Stimulated activated CD4-positive, alpha-beta T cell treated with anti-CD3 and anti-CD28 coated beads, Interleukin-15, amount 100 ng/mL, for 1 hour (primary cell): ENCODE results near the gene ACO1.

Experiments
- DNase-seq, 2 donors: peaks; one replicate each; pipeline ENCODE4 v3.0.0-alpha.2; 2020; ENCODE audit warnings: low read depth in 1 of 2, low spot score in 1 of 2

ACO1 gene

GRCh38 chr9:32382565-32383320 lies 1.7 kb upstream of the ACO1 start:
- DNase-seq = no peak

DNA sequence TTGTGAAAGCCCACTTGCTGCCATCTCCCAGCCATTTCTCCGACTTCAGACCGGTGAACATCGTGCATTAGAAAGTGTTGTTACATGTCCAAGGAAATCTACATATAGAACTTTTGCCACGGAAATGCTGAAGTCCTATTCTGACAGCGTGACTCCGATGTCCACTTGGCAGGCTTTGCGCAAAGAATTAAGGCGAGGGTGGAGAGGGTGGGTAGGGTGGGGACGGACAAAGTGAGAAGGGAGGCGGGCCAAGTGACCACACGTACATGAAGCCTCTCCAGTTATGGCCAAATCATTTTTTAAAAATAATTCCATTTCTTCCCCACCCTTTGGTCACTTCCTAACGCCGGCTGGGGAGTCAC lies 460 bp upstream of the ACO1 start:
- no peak for DNase-seq

GRCh38 chr9:32385152-32385884 lies 875 bp downstream of the ACO1 start:
- DNase-seq = no peak

DNA sequence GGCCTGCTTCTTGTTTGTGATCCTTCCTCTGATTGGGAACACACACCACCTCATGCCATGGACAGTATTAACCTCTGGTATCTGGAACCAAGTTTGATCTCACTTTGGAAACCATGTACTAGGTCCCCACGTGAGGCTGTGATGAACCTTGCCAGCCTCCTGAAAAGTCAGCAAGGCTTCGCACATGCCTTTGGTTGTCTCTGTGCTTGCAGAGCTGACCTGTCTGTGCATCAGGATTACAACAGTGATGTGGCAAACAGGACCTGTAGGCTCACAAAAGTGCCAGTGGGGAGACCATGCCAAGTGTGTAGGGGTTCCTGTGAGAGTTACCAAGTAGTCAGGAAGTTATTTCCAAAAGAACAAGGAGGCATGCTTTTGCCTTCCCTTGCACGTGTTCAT lies 1.4 kb downstream of the ACO1 start:
- DNase-seq = no peak

GRCh38 chr9:32387256-32387655 lies 2.8 kb downstream of the ACO1 start:
- no peak for DNase-seq

- DNase-seq = no peak
Observed at GRCh38 chr9:32389365-32389764, 4.9 kb downstream of the ACO1 start.

DNA sequence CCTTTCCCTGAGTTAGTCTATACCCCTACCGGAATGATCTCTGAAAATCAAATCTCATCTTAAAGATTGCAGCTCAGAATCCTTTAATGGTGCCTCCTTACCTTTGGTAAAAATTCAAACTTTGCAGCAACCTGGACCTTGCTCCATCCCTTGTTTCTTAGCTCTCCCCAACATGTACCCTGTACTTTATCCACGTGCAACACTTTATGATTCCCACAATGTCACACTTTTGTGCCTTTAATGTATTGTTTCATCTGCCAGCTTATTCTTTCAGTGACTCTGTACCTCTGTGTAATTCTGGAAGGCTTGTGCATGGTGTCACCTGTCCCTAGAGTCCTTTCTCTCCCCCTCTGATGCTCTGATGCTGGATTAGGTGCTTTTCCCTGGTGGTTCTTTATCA lies 9.5 kb downstream of the ACO1 start:
- DNase-seq = no peak

GRCh38 chr9:32394381-32395049 lies 10.1 kb downstream of the ACO1 start:
- DNase-seq = no peak

- DNase-seq = no peak
Observed at GRCh38 chr9:32395510-32396216, 11.2 kb downstream of the ACO1 start.

DNA sequence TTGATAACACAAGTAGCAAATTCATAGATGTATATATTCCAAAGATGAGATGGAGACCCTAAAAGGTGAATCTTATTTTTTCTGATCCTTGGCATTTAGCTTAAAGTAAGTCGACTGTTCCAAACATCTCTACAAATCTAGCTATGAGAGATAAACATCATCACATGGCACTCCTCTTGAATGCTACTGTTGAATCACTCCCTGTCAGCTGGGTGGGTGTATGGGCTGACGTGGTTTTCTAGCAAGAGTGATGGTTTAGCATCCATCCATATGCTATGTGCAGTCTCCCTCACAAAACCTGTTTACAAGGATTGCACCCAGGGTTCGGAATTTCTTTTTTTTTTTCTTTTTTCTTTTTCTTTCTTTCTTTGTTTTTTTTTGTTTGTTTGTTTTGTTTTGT lies 13.8 kb downstream of the ACO1 start:
- DNase-seq = no peak

DNA sequence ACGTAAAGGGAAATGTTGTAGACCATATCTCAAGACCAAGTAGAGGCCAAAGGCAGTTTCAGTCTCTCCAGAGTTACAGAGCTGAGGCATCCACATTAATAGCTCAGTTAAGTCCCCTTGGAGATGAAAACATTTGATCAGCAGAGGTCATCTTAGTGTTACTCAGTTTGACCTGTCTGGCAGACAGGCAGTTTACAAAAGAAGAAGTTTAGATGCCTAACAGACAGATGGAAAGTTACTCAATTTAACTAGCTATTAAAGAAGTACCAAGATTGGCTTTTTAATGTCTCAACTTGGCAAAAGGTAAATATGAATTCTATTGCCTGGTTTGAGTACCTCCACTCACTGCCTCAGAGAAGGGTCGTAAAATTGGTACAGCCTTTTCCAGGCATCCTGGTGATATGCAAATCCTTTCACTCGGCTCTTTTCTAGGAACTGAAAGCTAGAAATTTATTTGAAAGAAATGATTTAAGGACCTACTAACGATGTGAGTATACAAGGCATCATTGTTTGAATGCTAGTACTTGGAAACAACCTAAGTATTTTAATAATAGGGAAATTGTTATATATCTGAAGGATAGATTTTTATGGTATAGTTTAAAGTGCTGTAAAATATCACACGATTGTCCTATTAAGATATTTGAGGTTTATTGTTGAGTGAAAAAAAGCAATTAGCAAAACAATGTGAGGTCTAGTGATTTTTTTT lies 14.8 kb downstream of the ACO1 start:
- no peak for DNase-seq

DNA sequence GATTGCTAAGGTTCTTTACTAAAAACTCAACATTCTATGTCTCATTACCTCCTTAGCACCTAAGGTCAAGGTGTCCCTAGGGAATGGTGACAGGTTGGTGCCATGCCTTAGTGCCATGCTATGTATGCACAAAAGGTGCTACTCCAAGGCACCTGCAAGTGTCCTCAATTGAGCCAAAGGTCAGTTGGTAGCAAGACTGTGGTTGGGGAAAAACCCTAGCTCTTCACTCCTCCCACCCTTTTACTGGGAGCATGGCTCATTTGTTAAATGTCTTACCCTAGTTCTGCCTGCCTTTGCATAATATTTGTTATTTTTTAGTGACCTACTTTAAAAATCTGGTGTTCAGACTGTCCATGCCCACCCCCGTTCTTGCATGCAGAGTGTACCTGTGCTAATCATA lies 17.0 kb downstream of the ACO1 start:
- no peak for DNase-seq

DNA sequence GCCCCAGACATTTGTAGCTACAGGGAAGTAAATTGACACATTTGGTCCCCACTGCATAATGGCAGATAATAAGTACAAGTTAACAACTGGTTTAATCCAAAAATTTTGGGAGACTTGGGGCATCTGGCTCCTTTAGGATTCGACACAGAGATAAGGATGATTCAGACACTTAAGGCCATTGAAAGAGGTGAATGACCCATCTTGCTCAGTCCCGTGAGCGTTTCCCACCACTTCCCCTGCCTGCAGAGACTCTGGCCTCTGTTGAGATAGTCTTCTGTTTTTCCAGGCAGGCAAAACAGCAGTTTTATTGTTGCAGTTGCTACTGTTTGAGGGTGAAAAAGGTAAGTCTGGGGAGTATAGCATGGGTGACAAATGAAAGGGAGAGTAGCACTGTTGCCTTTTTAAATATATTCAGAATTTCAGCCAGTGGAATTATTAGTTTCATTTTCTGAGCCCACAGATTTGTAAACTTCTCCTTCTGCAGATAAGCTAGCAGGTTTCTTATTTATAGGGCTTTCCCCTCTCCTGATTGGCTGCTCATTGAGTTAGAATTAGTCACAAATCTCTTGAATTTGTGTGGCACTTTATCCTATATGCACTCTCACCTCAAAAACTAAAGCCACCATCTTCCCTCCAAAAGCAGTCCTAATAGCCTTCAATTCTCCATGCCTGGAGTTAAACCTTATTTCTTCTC lies 19.3 kb downstream of the ACO1 start:
- DNase-seq = no peak

- DNase-seq = no peak
Observed at GRCh38 chr9:32404402-32404801, 20.0 kb downstream of the ACO1 start.

- no peak for DNase-seq
Observed at GRCh38 chr9:32404856-32405255, 20.4 kb downstream of the ACO1 start.

DNA sequence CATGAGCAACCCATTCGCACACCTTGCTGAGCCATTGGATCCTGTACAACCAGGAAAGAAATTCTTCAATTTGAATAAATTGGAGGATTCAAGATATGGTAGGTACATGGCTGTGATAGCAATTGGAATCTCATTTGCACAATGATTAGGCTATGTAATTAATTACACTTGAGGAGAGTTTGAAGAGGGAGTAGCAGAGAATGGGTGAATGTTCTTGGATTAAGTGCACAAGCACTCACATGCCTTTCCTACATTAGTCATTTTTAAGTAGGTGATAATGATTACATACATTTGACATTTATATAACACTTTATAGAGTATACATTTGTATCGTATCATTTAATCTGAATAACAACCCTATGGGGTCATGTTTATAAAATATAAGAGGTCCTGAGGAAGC lies 21.1 kb downstream of the ACO1 start:
- no peak for DNase-seq

GRCh38 chr9:32406046-32406445 lies 21.6 kb downstream of the ACO1 start:
- no peak for DNase-seq

GRCh38 chr9:32411753-32412152 lies 27.3 kb downstream of the ACO1 start:
- DNase-seq = no peak

DNA sequence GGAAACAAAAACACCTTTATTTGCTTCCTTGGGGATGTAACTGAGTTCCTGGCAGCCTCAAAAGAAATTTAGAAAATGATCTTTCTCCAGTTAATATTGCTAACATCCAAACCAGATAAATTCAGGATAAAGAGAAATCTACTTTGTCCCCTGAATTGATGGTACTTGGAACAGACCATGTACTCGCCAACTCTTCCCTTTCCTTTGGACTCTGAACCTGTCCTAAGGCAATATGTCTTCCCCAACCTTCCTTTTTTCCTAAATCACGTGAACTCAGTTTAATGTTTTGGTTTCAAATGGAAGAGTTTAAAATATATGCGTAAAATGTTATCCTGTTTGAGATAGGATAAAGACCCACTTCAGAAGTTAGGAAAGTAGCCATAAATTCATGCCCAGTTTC lies 28.0 kb downstream of the ACO1 start:
- DNase-seq = no peak

DNA sequence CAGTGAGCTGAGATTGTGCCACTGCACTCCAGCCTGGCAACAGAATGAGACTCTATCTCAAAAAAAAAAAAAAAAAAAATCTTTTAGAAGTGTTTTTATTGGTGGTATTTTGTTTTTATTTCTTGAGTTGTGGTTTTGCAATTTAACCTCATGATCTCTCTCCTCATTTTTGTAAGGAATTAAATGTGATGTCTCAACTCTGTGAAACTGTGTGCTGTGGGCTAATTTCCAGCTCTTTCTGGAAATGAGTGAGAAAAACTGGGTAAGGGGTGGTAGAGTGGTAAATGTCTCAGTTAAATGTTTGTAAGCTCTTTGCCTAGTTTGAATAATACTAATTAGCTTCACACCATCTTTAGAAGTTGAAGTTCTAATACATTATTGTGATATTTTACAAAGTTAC lies 29.0 kb downstream of the ACO1 start:
- DNase-seq = no peak

GRCh38 chr9:32414856-32415255 lies 30.4 kb downstream of the ACO1 start:
- DNase-seq = no peak
